ENCODE results near the gene SLC44A3.

The SLC44A3 gene

DNA sequence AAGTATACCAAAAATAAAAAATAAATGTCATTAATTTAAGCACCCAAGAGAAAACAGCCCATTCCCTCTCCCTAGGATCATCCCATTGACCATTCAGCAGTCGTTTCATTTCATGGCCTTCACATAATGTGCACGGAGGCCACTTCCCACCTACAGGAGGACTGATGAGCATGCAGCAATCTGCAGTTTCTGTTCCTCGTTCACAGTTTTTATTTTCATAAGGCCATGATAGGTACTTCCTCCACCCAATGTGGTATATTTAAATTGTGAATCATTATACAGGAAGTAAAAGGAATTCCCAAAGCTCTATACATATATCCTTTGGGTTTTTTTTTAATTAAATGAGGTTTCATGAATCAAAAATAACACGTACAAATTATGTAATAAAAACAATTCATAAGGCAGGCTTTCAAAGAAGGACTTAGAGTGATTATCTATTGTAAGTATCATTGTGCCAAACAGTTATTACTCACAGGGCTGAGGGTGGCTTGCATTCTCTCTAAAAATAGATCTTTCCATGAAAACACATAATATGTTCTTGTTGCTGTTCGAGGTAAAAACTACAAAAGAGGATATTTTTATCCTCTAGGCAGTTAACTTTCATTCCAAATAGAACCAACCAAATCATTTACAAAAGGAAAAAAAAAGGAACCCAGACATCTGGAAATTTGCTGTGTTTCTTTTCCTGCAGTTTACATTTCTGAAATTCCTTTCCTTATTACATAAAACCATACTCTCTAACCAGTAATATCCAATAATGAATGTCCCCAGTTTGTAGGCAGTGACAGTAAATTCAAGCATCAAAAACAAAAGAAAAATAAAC is 27.5 kb upstream of the SLC44A3 start:
- H3K27me3 ChIP-seq (ENCODE audit: low read depth): no peaks in the 10 kb centered on the region
- in situ Hi-C loops (cut with MboI; ENCODE audit: low sequenced_read_pairs): no loop called here
- no peak overlapping the region for H3K4me3 ChIP-seq
- no peaks in the 10 kb centered on the region for H3K36me3 ChIP-seq (replicated peaks)
- DNase-seq (ENCODE audit: low spot score in 2 of 2): peak; percentile 27 to 58
- H3K9me3 ChIP-seq: no peaks in the 10 kb centered on the region
- peaks cover 11% of the 10 kb centered on the region for H3K4me1 ChIP-seq

GRCh38 chr1:94793296-94793656 is 26.9 kb upstream of the SLC44A3 start:
- Histone ChIP-seq H3K36me3 (replicated peaks) (no peaks in the 10 kb centered on the region), H3K27me3 (ENCODE audit: low read depth) (no peaks in the 10 kb centered on the region), H3K4me3 (no peak overlapping the region), H3K4me1 (peaks cover 14% of the 10 kb centered on the region), H3K9me3 (no peaks in the 10 kb centered on the region)
- DNase-seq (ENCODE audit: low spot score in 2 of 2): no peak
- in situ Hi-C loops (cut with MboI; ENCODE audit: low sequenced_read_pairs): no loop called here

DNA sequence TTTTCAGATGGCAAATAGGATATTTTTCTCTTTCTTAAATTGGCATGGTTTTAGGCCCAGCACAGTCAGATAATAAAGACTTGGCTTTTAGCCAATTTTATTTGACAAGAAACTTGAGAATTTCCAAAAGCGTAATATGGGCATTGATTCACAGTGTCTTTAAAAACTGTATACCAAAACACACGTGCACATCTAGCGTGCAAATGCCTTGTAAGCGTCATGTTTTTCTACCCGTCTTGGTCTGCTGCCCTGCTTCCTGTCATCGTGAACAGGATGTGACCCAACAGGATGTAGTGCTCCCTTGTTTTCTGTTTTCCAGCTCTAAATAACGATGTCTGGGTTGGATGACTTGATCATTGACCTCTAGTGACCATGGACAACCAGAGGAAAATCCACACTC is 24.7 kb upstream of the SLC44A3 start:
- no peak for DNase-seq (ENCODE audit: low spot score in 2 of 2)
- Histone ChIP-seq H3K4me1 (peaks cover 35% of the 10 kb centered on the region), H3K9me3 (no peaks in the 10 kb centered on the region), H3K36me3 (replicated peaks) (no peaks in the 10 kb centered on the region), H3K27me3 (ENCODE audit: low read depth) (no peaks in the 10 kb centered on the region), H3K4me3 (no peak overlapping the region)
- in situ Hi-C loops (cut with MboI; ENCODE audit: low sequenced_read_pairs): no loop called here

GRCh38 chr1:94796266-94796665 is 23.9 kb upstream of the SLC44A3 start:
- no peaks in the 10 kb centered on the region for H3K9me3 ChIP-seq
- H3K36me3 ChIP-seq (replicated peaks): no peaks in the 10 kb centered on the region
- no peak for DNase-seq (ENCODE audit: low spot score in 2 of 2)
- no peak overlapping the region for H3K4me3 ChIP-seq
- no peaks in the 10 kb centered on the region for H3K27me3 ChIP-seq (ENCODE audit: low read depth)
- H3K4me1 ChIP-seq: peaks cover 38% of the 10 kb centered on the region
- in situ Hi-C loops (cut with MboI; ENCODE audit: low sequenced_read_pairs): no loop called here

- Histone ChIP-seq H3K27me3 (ENCODE audit: low read depth) (no peaks in the 10 kb centered on the region), H3K4me1 (peaks cover 43% of the 10 kb centered on the region), H3K9me3 (no peaks in the 10 kb centered on the region), H3K36me3 (replicated peaks) (no peaks in the 10 kb centered on the region), H3K4me3 (no peak overlapping the region)
- DNase-seq (ENCODE audit: low spot score in 2 of 2): no peak
- in situ Hi-C loops (cut with MboI; ENCODE audit: low sequenced_read_pairs): no loop called here
Measured at GRCh38 chr1:94797291-94797690, 22.9 kb upstream of the SLC44A3 start.

GRCh38 chr1:94798054-94798453 is 22.1 kb upstream of the SLC44A3 start:
- Histone ChIP-seq H3K27me3 (ENCODE audit: low read depth) (no peaks in the 10 kb centered on the region), H3K4me3 (no peak overlapping the region), H3K9me3 (no peaks in the 10 kb centered on the region), H3K4me1 (peaks cover 37% of the 10 kb centered on the region), H3K36me3 (replicated peaks) (no peaks in the 10 kb centered on the region)
- in situ Hi-C loops (cut with MboI; ENCODE audit: low sequenced_read_pairs): no loop called here
- no peak for DNase-seq (ENCODE audit: low spot score in 2 of 2)

DNA sequence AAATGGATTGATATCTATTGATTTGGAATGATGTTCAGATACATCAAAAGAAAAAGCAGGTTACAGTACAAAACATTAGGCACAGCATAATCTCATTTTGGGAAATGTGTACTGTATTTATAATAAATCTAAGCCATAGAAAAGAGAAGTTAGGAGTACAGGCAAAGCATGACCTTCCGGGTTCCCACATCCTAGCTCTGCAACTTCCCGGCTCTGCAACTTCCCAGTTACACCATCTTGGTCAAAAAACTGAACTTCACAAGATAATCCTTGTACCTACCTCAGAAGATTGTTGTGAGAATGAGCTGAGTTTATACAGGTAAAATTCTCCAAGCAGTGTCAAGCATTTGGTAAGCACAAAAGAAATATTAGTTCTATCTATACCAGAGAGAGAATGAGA is 21.7 kb upstream of the SLC44A3 start:
- H3K27me3 ChIP-seq (ENCODE audit: low read depth): no peaks in the 10 kb centered on the region
- H3K36me3 ChIP-seq (replicated peaks): no peaks in the 10 kb centered on the region
- in situ Hi-C loops (cut with MboI; ENCODE audit: low sequenced_read_pairs): no loop called here
- peaks cover 33% of the 10 kb centered on the region for H3K4me1 ChIP-seq
- DNase-seq (ENCODE audit: low spot score in 2 of 2): no peak
- H3K4me3 ChIP-seq: no peak overlapping the region
- no peaks in the 10 kb centered on the region for H3K9me3 ChIP-seq

GRCh38 chr1:94799206-94799605 is 21.0 kb upstream of the SLC44A3 start:
- no peak overlapping the region for H3K4me3 ChIP-seq
- H3K4me1 ChIP-seq: peaks cover 32% of the 10 kb centered on the region
- H3K9me3 ChIP-seq: no peaks in the 10 kb centered on the region
- no peaks in the 10 kb centered on the region for H3K27me3 ChIP-seq (ENCODE audit: low read depth)
- H3K36me3 ChIP-seq (replicated peaks): no peaks in the 10 kb centered on the region
- in situ Hi-C loops (cut with MboI; ENCODE audit: low sequenced_read_pairs): no loop called here
- peak in 1 of 2 experiments; percentile 45 for DNase-seq (ENCODE audit: low spot score in 2 of 2)

GRCh38 chr1:94801919-94802546 is 18.1 kb upstream of the SLC44A3 start:
- Histone ChIP-seq H3K36me3 (replicated peaks) (no peaks in the 10 kb centered on the region), H3K4me1 (peaks cover 32% of the 10 kb centered on the region), H3K4me3 (no peak overlapping the region), H3K27me3 (ENCODE audit: low read depth) (no peaks in the 10 kb centered on the region), H3K9me3 (no peaks in the 10 kb centered on the region)
- in situ Hi-C loops (cut with MboI; ENCODE audit: low sequenced_read_pairs): loop anchor here (5.0 to 25.0 kb wide), 3 partner anchors 280 to 740 kb away; no protein-coding TSS in a partner anchor
- DNase-seq (ENCODE audit: low spot score in 2 of 2): peak; percentile 28 to 77

- Histone ChIP-seq H3K9me3 (no peaks in the 10 kb centered on the region), H3K27me3 (ENCODE audit: low read depth) (no peaks in the 10 kb centered on the region), H3K4me3 (no peak overlapping the region), H3K36me3 (replicated peaks) (no peaks in the 10 kb centered on the region), H3K4me1 (peaks cover 35% of the 10 kb centered on the region)
- no peak for DNase-seq (ENCODE audit: low spot score in 2 of 2)
- in situ Hi-C loops (cut with MboI; ENCODE audit: low sequenced_read_pairs): loop anchor here (5.0 to 25.0 kb wide), 3 partner anchors 281 to 741 kb away; no protein-coding TSS in a partner anchor
Measured at GRCh38 chr1:94803106-94803505, 17.1 kb upstream of the SLC44A3 start.

DNA sequence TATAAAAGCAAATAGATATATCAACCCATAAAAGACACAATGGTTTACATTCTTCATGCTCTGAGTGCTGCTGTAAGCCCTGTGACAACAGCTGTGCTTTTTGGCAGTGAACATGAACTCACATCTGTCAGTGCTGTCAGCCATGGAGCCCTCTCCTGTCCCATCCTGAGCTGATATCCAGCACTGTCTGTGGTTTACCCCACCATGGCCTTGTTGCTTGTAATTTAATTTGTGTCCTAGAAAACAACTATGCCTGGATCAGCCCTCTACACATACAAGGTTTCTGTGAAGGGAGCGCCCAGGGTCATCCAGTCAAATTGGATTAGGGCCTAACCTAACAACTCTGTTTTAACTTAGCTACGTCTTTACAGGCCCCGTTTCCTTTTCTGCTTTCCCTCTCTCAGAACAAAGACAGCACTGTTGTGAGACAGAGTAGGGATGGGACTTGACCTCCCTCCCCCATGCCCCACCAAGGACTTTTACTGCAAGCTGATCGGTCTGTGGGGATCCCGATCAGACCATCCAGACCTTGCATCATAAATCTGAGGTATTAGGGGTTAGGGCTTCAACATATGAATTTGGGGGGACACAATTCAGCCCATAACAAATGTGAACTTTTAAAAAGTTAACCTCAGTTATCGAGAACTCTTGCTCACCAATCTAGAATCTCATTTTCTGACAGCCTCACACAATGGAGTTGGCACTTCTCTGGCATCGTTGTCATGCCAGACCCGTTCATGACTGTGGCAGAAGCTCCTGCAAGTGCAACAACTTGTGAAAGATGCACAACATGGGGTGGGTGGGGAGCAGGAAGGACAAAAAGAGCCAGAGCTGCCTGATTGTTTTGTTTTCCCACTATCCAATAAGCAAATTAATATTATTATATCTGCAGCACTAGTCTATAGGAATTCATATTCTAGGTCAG is 16.4 kb upstream of the SLC44A3 start:
- in situ Hi-C loops (cut with MboI; ENCODE audit: low sequenced_read_pairs): loop anchor here (5.0 to 25.0 kb wide), 3 partner anchors 281 to 741 kb away; no protein-coding TSS in a partner anchor
- H3K36me3 ChIP-seq (replicated peaks): no peaks in the 10 kb centered on the region

DNA sequence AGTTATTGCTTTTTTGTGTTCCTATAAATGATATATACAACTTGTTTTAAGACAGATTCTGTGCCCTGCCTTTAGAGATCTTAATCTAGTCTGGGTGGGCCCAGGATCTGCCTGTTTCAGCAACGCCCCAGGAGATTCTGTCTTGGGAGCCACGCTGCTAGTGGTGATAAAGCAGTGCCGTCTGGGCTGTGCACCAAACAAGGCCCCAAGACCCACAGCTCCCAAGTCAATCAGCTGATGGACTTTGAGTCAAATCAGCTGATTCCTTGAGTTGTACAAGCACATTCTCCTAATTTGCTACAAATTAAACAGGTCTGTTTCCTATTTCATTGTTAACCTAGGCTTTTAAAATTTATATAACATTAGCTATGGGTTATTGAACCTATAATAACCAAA is 15.7 kb upstream of the SLC44A3 start:
- DNase-seq (ENCODE audit: low spot score in 2 of 2): no peak
- Histone ChIP-seq H3K27me3 (ENCODE audit: low read depth) (no peaks in the 10 kb centered on the region), H3K36me3 (replicated peaks) (no peaks in the 10 kb centered on the region), H3K9me3 (no peaks in the 10 kb centered on the region), H3K4me1 (peaks cover 35% of the 10 kb centered on the region), H3K4me3 (no peak overlapping the region)
- in situ Hi-C loops (cut with MboI; ENCODE audit: low sequenced_read_pairs): loop anchor here (5.0 to 25.0 kb wide), 3 partner anchors 282 to 742 kb away; no protein-coding TSS in a partner anchor

More for the DNA sequence above, 16.4 kb upstream of the SLC44A3 start:
- Histone ChIP-seq H3K9me3 (no peaks in the 10 kb centered on the region), H3K4me1 (peaks cover 35% of the 10 kb centered on the region), H3K27me3 (ENCODE audit: low read depth) (no peaks in the 10 kb centered on the region), H3K4me3 (no peak overlapping the region)
- no peak for DNase-seq (ENCODE audit: low spot score in 2 of 2)

GRCh38 chr1:94805912-94806311 is 14.2 kb upstream of the SLC44A3 start:
- peaks cover 27% of the 10 kb centered on the region for H3K4me1 ChIP-seq
- H3K4me3 ChIP-seq: no peak overlapping the region
- no peaks in the 10 kb centered on the region for H3K9me3 ChIP-seq
- in situ Hi-C loops (cut with MboI; ENCODE audit: low sequenced_read_pairs): loop anchor here (25.0 kb wide), 2 partner anchors 469 to 744 kb away; no protein-coding TSS in a partner anchor
- H3K36me3 ChIP-seq (replicated peaks): no peaks in the 10 kb centered on the region
- DNase-seq (ENCODE audit: low spot score in 2 of 2): peak; percentile 46 to 70
- no peaks in the 10 kb centered on the region for H3K27me3 ChIP-seq (ENCODE audit: low read depth)

All from HAP-1 (cell line).